GM19043 (cell line): Measurements from ENCODE around the gene SEC24A.
A peak's percentile ranks its signal among the peaks of the same experiment; 100 is the strongest.
"Not testable (repeated sequence)": the region's sequence is repeated elsewhere in the genome, so short reads cannot be mapped to it uniquely, and the experiment has no call there.

Experiments used
- ATAC-seq: cut with Tn5 transposase; IDR thresholded peaks from one replicate; pipeline ENCODE4 v1.9.1; 2021; ENCODE audit warnings: low read depth; ENCODE audit not compliant: unreplicated experiment

Gene SEC24A

GRCh38 chr5:134648425-134649162 lies at the start of gene SEC24A:
SEC24A (plus strand) TSS chr5:134648785; CDS start chr5:134649077, 292 bp downstream.
- peak; percentile 73 for ATAC-seq

GRCh38 chr5:134599820-134600219 lies 48.8 kb upstream of the SEC24A start:
- ATAC-seq: not testable (repeated sequence)

GRCh38 chr5:134600600-134600999 lies 48.0 kb upstream of the SEC24A start:
- ATAC-seq: no peak

GRCh38 chr5:134603059-134603458 lies 45.5 kb upstream of the SEC24A start:
- ATAC-seq: no peak

- no peak for ATAC-seq
Observed at GRCh38 chr5:134604908-134605307, 43.7 kb upstream of the SEC24A start.

- no peak for ATAC-seq
Observed at GRCh38 chr5:134606726-134607125, 41.9 kb upstream of the SEC24A start.

GRCh38 chr5:134608555-134608954 lies 40.0 kb upstream of the SEC24A start:
- ATAC-seq: no peak

- ATAC-seq: no peak
Observed at GRCh38 chr5:134609232-134609851, 39.2 kb upstream of the SEC24A start.

GRCh38 chr5:134610725-134611124 lies 37.9 kb upstream of the SEC24A start:
- ATAC-seq: no peak

GRCh38 chr5:134611515-134611914 lies 37.1 kb upstream of the SEC24A start:
- ATAC-seq: no peak

GRCh38 chr5:134614450-134615085 lies 34.0 kb upstream of the SEC24A start:
- ATAC-seq: no peak

GRCh38 chr5:134620634-134621033 lies 28.0 kb upstream of the SEC24A start:
- ATAC-seq: no peak

- ATAC-seq: no peak
Observed at GRCh38 chr5:134625559-134625958, 23.0 kb upstream of the SEC24A start.

- no peak for ATAC-seq
Observed at GRCh38 chr5:134626369-134627014, 22.1 kb upstream of the SEC24A start.

- ATAC-seq: no peak
Observed at GRCh38 chr5:134634227-134634626, 14.4 kb upstream of the SEC24A start.

- not testable (repeated sequence) for ATAC-seq
Observed at GRCh38 chr5:134635366-134635765, 13.2 kb upstream of the SEC24A start.

GRCh38 chr5:134637116-134637721 lies 11.4 kb upstream of the SEC24A start:
- ATAC-seq: no peak

- no peak for ATAC-seq
Observed at GRCh38 chr5:134638760-134639201, 9.8 kb upstream of the SEC24A start.

- no peak for ATAC-seq
Observed at GRCh38 chr5:134642931-134643530, 5.6 kb upstream of the SEC24A start.

- peak; percentile 34 for ATAC-seq
Observed at GRCh38 chr5:134647750-134648424, 698 bp upstream of the SEC24A start.
